Measurements from ENCODE around the gene TMEM44. TPM values are rescaled to one million over a fixed set of nuclear protein-coding genes. Genes with fewer than 3 reads are reported as not detected.

TMEM44 gene
- polyA plus RNA-seq, 1 experiment = 14.0 TPM

GRCh38 chr3:194543550-194543949, 89.7 kb downstream of the TMEM44 start:
- no peak for DNase-seq (ENCODE audit: low read depth, low spot score)
- Histone ChIP-seq H3K27me3 (ENCODE audit: control insufficient read depth, insufficient read depth, low read length) (no peaks in the 10 kb centered on the region), H3K27ac (ENCODE audit: low read depth, low read length) (no peak overlapping the region), H3K4me3 (ENCODE audit: low read depth, low read length) (no peak overlapping the region), H3K9me3 (ENCODE audit: control insufficient read depth, insufficient read depth, low read length) (no peaks in the 10 kb centered on the region)
- ChIA-PET CTCF (no interaction called here), POLR2A (interaction anchor here (0.6 kb wide), 1 partner anchor 28 kb away, joined by 5 read pairs; no protein-coding TSS in a partner anchor)
- TF ChIP-seq, protein P1, sequence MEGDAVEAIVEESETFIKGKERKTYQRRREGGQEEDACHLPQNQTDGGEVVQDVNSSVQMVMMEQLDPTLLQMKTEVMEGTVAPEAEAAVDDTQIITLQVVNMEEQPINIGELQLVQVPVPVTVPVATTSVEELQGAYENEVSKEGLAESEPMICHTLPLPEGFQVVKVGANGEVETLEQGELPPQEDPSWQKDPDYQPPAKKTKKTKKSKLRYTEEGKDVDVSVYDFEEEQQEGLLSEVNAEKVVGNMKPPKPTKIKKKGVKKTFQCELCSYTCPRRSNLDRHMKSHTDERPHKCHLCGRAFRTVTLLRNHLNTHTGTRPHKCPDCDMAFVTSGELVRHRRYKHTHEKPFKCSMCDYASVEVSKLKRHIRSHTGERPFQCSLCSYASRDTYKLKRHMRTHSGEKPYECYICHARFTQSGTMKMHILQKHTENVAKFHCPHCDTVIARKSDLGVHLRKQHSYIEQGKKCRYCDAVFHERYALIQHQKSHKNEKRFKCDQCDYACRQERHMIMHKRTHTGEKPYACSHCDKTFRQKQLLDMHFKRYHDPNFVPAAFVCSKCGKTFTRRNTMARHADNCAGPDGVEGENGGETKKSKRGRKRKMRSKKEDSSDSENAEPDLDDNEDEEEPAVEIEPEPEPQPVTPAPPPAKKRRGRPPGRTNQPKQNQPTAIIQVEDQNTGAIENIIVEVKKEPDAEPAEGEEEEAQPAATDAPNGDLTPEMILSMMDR (IDR thresholded peaks at IDR 0.05; ENCODE audit: low read depth, low read length) = no peak

- POLR2A ChIA-PET = no interaction called here
- TF ChIP-seq, protein P1 (IDR thresholded peaks at IDR 0.05; ENCODE audit: low read depth, low read length) = no peak
- H3K27ac ChIP-seq (ENCODE audit: low read depth, low read length) = no peak overlapping the region
- CTCF ChIA-PET = no interaction called here
- H3K9me3 ChIP-seq (ENCODE audit: control insufficient read depth, insufficient read depth, low read length) = no peaks in the 10 kb centered on the region
- no peaks in the 10 kb centered on the region for H3K27me3 ChIP-seq (ENCODE audit: control insufficient read depth, insufficient read depth, low read length)
- H3K4me3 ChIP-seq (ENCODE audit: low read depth, low read length) = no peak overlapping the region
- no peak for DNase-seq (ENCODE audit: low read depth, low spot score)
These were observed 91.7 kb downstream of the TMEM44 start for GRCh38 chr3:194541483-194541882.

- TF ChIP-seq, protein P1 (IDR thresholded peaks at IDR 0.05; ENCODE audit: low read depth, low read length) = no peak
- H3K9me3 ChIP-seq (ENCODE audit: control insufficient read depth, insufficient read depth, low read length) = no peaks in the 10 kb centered on the region
- DNase-seq (ENCODE audit: low read depth, low spot score) = no peak
- H3K27ac ChIP-seq (ENCODE audit: low read depth, low read length) = peak overlapping the region; percentile 49
- no peaks in the 10 kb centered on the region for H3K27me3 ChIP-seq (ENCODE audit: control insufficient read depth, insufficient read depth, low read length)
- ChIA-PET CTCF (interaction anchor here (0.6 kb wide), 1 partner anchor 13 kb away, joined by 3 read pairs; no protein-coding TSS in a partner anchor), POLR2A (no interaction called here)
- no peak overlapping the region for H3K4me3 ChIP-seq (ENCODE audit: low read depth, low read length)
These were observed 92.8 kb downstream of the TMEM44 start for GRCh38 chr3:194540274-194540905.

- no peaks in the 10 kb centered on the region for H3K9me3 ChIP-seq (ENCODE audit: control insufficient read depth, insufficient read depth, low read length)
- H3K27ac ChIP-seq (ENCODE audit: low read depth, low read length) = no peak overlapping the region
- POLR2A ChIA-PET = no interaction called here
- TF ChIP-seq, protein P1 (IDR thresholded peaks at IDR 0.05; ENCODE audit: low read depth, low read length) = no peak
- no peaks in the 10 kb centered on the region for H3K27me3 ChIP-seq (ENCODE audit: control insufficient read depth, insufficient read depth, low read length)
- DNase-seq (ENCODE audit: low read depth, low spot score) = no peak
- CTCF ChIA-PET = no interaction called here
- H3K4me3 ChIP-seq (ENCODE audit: low read depth, low read length) = no peak overlapping the region
These were observed 93.7 kb downstream of the TMEM44 start for GRCh38 chr3:194539498-194539897.

DNA sequence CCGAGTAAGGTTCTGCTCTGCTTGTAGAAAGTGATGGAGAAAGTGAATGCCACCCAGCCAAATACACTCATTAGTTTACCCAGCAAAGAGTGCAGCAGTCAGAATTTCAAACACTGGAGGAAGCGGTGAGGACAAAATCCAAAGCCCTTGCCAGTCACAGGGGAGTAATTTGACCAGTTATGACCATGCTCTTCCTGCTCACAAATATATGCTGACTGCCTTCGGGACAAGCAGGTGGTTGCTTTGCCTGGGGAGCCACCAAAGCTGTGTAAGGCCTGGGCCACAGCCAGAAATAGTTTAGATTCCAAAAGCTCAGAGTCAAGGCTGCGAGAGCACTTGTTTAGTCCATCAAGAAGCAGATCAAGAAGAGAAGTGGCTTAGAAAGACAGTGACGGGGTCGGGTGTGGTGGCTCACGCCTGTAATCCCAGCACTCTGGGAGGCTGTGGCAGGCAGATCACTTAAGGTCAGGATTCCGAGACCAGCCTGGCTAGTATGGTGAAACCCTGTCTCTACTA, 95.4 kb downstream of the TMEM44 start:
- CTCF ChIA-PET = interaction anchor here (0.6 to 0.7 kb wide), 2 partner anchors 12 to 21 kb away, joined by 3 to 4 read pairs; no protein-coding TSS in a partner anchor
- H3K4me3 ChIP-seq (ENCODE audit: low read depth, low read length) = no peak overlapping the region
- no peak overlapping the region for H3K27ac ChIP-seq (ENCODE audit: low read depth, low read length)
- POLR2A ChIA-PET = interaction anchor here (0.6 to 2.0 kb wide), 3 partner anchors 11 to 21 kb away, joined by 3 to 7 read pairs (median 3); no protein-coding TSS in a partner anchor
- TF ChIP-seq, protein P1 (IDR thresholded peaks at IDR 0.05; ENCODE audit: low read depth, low read length) = no peak
- DNase-seq (ENCODE audit: low read depth, low spot score) = no peak
- H3K9me3 ChIP-seq (ENCODE audit: control insufficient read depth, insufficient read depth, low read length) = no peaks in the 10 kb centered on the region
- no peaks in the 10 kb centered on the region for H3K27me3 ChIP-seq (ENCODE audit: control insufficient read depth, insufficient read depth, low read length)
